ENCODE data around the gene KANK2. TPM values are rescaled to one million over a fixed set of nuclear protein-coding genes. Genes with fewer than 3 reads are reported as not detected.

Gene KANK2
- polyA plus RNA-seq, 1 donor from 2014 or later, result 0.25 TPM

DNA sequence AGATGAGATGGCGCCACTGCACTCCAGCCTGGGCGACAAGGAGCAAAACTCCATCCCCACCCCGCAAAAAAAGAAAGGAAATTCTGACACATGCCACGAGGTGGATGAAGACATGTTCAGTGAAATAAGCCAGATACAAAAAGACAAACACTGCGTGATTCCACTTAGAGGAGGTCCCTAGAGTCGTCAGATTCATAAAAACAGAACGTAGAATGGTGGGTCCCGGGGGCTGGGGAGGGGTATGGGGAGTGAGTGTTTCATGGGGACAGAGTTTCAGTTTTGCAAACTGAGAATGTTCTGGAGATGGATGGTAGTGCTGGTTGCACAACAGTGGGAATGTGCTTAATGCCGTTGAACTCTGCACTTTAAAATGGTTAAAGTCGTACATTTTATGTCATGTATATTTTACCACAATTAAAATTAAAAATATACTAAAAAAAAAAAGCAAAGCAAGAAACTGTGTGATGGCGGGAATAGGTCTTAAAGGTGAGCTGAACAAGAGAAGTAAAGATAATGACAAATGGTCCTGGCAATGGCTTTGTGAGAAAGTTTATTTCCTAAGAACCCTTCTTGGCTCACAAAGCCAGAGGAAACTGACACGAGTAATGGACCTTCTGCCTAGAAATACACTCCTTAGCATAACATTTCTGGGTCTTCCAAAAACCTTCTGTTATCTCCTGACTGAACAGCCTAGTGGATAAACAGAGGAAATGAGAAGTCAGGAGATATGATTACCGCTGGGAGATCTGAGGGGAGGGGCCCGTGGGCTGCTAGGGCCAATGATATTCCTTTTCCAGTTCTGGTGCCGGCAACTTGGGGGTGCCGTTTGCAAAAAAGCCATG, 37.5 kb downstream of the KANK2 start:
- no peak for TF ChIP-seq POLR2AphosphoS5 (IDR thresholded peaks at IDR 0.05)
- no peak for TF ChIP-seq EZH2 (IDR thresholded peaks at IDR 0.05; ENCODE audit: borderline replicate concordance, insufficient read depth, low read length, poor library complexity, severe bottlenecking)
- TF ChIP-seq, protein P1, sequence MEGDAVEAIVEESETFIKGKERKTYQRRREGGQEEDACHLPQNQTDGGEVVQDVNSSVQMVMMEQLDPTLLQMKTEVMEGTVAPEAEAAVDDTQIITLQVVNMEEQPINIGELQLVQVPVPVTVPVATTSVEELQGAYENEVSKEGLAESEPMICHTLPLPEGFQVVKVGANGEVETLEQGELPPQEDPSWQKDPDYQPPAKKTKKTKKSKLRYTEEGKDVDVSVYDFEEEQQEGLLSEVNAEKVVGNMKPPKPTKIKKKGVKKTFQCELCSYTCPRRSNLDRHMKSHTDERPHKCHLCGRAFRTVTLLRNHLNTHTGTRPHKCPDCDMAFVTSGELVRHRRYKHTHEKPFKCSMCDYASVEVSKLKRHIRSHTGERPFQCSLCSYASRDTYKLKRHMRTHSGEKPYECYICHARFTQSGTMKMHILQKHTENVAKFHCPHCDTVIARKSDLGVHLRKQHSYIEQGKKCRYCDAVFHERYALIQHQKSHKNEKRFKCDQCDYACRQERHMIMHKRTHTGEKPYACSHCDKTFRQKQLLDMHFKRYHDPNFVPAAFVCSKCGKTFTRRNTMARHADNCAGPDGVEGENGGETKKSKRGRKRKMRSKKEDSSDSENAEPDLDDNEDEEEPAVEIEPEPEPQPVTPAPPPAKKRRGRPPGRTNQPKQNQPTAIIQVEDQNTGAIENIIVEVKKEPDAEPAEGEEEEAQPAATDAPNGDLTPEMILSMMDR (IDR thresholded peaks at IDR 0.05; ENCODE audit: poor library complexity, severe bottlenecking), result no peak
- no peak for TF ChIP-seq EP300 (conservative IDR thresholded peaks at IDR 0.05; ENCODE audit: poor library complexity, severe bottlenecking)
- TF ChIP-seq SMC3 (conservative IDR thresholded peaks at IDR 0.05; ENCODE audit: poor library complexity), result no peak
- TF ChIP-seq MXI1 (conservative IDR thresholded peaks at IDR 0.05; ENCODE audit: poor library complexity, severe bottlenecking), result no peak
- TF ChIP-seq RAD21 (conservative IDR thresholded peaks at IDR 0.05), result no peak
- TF ChIP-seq TAF1 (IDR thresholded peaks at IDR 0.05; ENCODE audit: low read depth), result no peak
- TF ChIP-seq, protein P2, sequence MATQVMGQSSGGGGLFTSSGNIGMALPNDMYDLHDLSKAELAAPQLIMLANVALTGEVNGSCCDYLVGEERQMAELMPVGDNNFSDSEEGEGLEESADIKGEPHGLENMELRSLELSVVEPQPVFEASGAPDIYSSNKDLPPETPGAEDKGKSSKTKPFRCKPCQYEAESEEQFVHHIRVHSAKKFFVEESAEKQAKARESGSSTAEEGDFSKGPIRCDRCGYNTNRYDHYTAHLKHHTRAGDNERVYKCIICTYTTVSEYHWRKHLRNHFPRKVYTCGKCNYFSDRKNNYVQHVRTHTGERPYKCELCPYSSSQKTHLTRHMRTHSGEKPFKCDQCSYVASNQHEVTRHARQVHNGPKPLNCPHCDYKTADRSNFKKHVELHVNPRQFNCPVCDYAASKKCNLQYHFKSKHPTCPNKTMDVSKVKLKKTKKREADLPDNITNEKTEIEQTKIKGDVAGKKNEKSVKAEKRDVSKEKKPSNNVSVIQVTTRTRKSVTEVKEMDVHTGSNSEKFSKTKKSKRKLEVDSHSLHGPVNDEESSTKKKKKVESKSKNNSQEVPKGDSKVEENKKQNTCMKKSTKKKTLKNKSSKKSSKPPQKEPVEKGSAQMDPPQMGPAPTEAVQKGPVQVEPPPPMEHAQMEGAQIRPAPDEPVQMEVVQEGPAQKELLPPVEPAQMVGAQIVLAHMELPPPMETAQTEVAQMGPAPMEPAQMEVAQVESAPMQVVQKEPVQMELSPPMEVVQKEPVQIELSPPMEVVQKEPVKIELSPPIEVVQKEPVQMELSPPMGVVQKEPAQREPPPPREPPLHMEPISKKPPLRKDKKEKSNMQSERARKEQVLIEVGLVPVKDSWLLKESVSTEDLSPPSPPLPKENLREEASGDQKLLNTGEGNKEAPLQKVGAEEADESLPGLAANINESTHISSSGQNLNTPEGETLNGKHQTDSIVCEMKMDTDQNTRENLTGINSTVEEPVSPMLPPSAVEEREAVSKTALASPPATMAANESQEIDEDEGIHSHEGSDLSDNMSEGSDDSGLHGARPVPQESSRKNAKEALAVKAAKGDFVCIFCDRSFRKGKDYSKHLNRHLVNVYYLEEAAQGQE (IDR thresholded peaks at IDR 0.05; ENCODE audit: borderline replicate concordance), result no peak
- H3K9me2 ChIP-seq (ENCODE audit: insufficient read depth, low read length), result no peaks in the 10 kb centered on the region
- H3K9ac ChIP-seq (ENCODE audit: low read length), result no peak overlapping the region
- H3K27me3 ChIP-seq (ENCODE audit: insufficient read depth, low read depth, low read length), result no peaks in the 10 kb centered on the region
- H3K4me3 ChIP-seq (ENCODE audit: low read length), result no peak overlapping the region
- no peak overlapping the region for H2AFZ ChIP-seq (ENCODE audit: low read depth, low read length)
- H3K27ac ChIP-seq (ENCODE audit: low read length), result no peak overlapping the region
- no peaks in the 10 kb centered on the region for H3F3A ChIP-seq (ENCODE audit: insufficient read depth, low read length, poor library complexity, severe bottlenecking)
- peaks cover 4% of the 10 kb centered on the region for H3K79me2 ChIP-seq (replicated peaks; ENCODE audit: insufficient read depth, low read length)
- H3K4me2 ChIP-seq (ENCODE audit: low read length), result no peak overlapping the region
- no peaks in the 10 kb centered on the region for H4K20me1 ChIP-seq (ENCODE audit: insufficient read depth)
- no peaks in the 10 kb centered on the region for H3K36me3 ChIP-seq (ENCODE audit: insufficient read depth, low read length)
- H3K9me3 ChIP-seq (ENCODE audit: low read length), result no peaks in the 10 kb centered on the region

DNA sequence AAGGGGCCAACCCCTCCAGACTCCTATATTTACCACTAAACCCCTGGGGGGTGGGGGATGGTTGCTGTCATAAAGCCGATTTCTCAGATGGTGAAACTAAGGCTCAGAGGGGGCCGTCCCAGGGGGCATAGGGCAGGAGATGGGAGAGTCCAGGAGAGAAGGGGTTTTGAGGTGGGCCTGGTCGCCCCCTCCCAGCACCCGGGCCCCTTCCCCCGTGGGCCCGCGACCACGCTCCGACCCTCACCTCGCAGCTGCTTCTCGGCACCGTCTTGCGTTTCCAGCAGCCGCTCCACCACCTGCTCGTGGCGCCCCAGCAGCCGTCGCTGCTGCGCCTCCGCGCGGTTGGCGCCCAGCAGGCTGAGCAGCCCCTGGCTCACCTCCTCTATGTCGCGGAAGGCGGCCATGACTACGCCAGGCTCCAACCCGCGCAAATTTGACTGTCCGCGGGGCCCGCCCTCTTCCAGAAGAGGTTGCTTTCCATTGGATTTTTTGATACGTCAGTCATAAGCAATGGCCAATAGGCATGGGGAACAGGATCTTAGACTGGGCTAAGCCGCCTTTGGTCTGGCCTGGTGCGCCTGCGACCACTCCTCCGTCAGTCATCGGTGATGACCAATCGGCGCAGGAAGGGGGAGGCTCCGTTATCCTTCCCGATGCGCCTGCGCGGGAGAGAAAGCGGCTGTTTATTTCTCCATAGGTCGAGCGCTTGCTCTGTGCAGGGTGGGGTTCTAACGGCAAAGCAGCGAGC, 41.8 kb downstream of the KANK2 start, which contains the start of gene SPC24:
TSS of gene SPC24 (minus strand) at position 410 of the 748 bp plus-strand sequence. CDS start at position 404, 6 bp downstream.
- TF ChIP-seq TAF1 (IDR thresholded peaks at IDR 0.05; ENCODE audit: low read depth) (no peak), POLR2AphosphoS5 (IDR thresholded peaks at IDR 0.05) (peak; percentile 24), RAD21 (conservative IDR thresholded peaks at IDR 0.05) (peak; percentile 30), MXI1 (conservative IDR thresholded peaks at IDR 0.05; ENCODE audit: poor library complexity, severe bottlenecking) (peak; percentile 98), EZH2 (IDR thresholded peaks at IDR 0.05; ENCODE audit: borderline replicate concordance, insufficient read depth, low read length, poor library complexity, severe bottlenecking) (no peak), SMC3 (conservative IDR thresholded peaks at IDR 0.05; ENCODE audit: poor library complexity) (peak; percentile 47), EP300 (conservative IDR thresholded peaks at IDR 0.05; ENCODE audit: poor library complexity, severe bottlenecking) (no peak)
- TF ChIP-seq, protein P2 (IDR thresholded peaks at IDR 0.05; ENCODE audit: borderline replicate concordance), result no peak
- TF ChIP-seq, protein P1 (IDR thresholded peaks at IDR 0.05; ENCODE audit: poor library complexity, severe bottlenecking), result peak; percentile 52
- Histone ChIP-seq H4K20me1 (ENCODE audit: insufficient read depth) (no peaks in the 10 kb centered on the region), H3K9me2 (ENCODE audit: insufficient read depth, low read length) (no peaks in the 10 kb centered on the region), H3F3A (ENCODE audit: insufficient read depth, low read length, poor library complexity, severe bottlenecking) (no peaks in the 10 kb centered on the region), H3K4me2 (ENCODE audit: low read length) (peak within 1 kb of the TSS; percentile 48), H3K79me2 (replicated peaks; ENCODE audit: insufficient read depth, low read length) (peaks cover 4% of the 10 kb centered on the region), H3K9me3 (ENCODE audit: low read length) (no peaks in the 10 kb centered on the region), H3K9ac (ENCODE audit: low read length) (peak within 1 kb of the TSS; percentile 46), H3K4me3 (ENCODE audit: low read length) (peak within 1 kb of the TSS; percentile 81), H2AFZ (ENCODE audit: low read depth, low read length) (peak within 1 kb of the TSS; percentile 31), H3K27ac (ENCODE audit: low read length) (peak within 1 kb of the TSS; percentile 54), H3K36me3 (ENCODE audit: insufficient read depth, low read length) (no peaks in the 10 kb centered on the region), H3K27me3 (ENCODE audit: insufficient read depth, low read depth, low read length) (no peaks in the 10 kb centered on the region)
